ENCODE data around the gene FAM117A. TPM values are rescaled to one million over a fixed set of nuclear protein-coding genes. Genes with fewer than 3 reads are reported as not detected.
A peak's percentile ranks its signal among the peaks of the same experiment; 100 is the strongest.

Gene FAM117A
- total and polyA plus RNA-seq, 2 of the 4 experiments (the other 2 are of a cell fraction): 0.72 to 3.4 TPM

DNA sequence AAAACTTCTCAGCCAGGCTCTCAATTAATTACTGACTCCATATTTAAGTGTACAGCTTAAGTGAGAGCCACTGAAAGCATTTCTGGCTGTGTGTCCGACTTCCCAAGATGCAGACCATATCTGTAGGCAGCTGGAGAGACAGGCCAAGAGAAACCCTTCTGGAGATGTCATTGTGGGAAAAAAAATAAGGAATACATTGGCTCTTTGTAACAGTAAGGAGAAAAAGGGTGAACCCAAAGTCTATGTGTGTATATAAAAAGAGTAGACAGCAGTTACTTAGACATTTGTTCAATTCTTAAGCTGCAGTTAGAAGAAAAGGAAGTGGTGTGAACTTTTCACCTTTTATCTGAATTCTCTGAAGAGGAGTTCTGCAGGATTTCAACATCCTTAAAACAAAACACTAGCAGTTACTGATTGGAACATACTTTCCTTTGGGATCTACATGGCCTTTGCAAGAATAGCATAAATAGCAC, 21.7 kb downstream of the FAM117A start:
- Histone ChIP-seq H3K4me3 (ENCODE audit: insufficient read depth, low read depth, low read length) (no peak overlapping the region), H4K91ac (ENCODE audit: insufficient read depth, low read depth, low read length) (no peak overlapping the region), H3K36me3 (ENCODE audit: control insufficient read depth, insufficient read depth, low read length) (no peaks in the 10 kb centered on the region), H3K79me1 (ENCODE audit: low read depth in 1 of 2, low read length in 2 of 2) (no peaks in the 10 kb centered on the region), H2AK9ac (replicated peaks; ENCODE audit: low read depth, low read length, poor library complexity) (no peak overlapping the region), H3K9me1 (ENCODE audit: insufficient read depth, low read length) (no peaks in the 10 kb centered on the region), H2BK20ac (ENCODE audit: low read depth, low read length) (no peak overlapping the region), H4K8ac (ENCODE audit: low read depth in 2 of 2, low read length in 2 of 2) (no peak overlapping the region), H3K4ac (ENCODE audit: low read depth, low read length) (no peak overlapping the region), H2BK5ac (ENCODE audit: low read depth, low read length, poor library complexity, severe bottlenecking) (no peak overlapping the region), H4K5ac (ENCODE audit: low read depth, low read length) (no peak overlapping the region), H3K9ac (ENCODE audit: low read depth, low read length) (no peak overlapping the region), H2AK5ac (ENCODE audit: low read depth, low read length) (no peak overlapping the region), H2BK15ac (ENCODE audit: low read depth, low read length) (no peak overlapping the region), H3K27ac (ENCODE audit: insufficient read depth, low read length) (no peak overlapping the region), H3K56ac (ENCODE audit: extremely low read depth, insufficient read depth, low read length) (no peak overlapping the region), H3K14ac (replicated peaks; ENCODE audit: low read depth, low read length) (no peak overlapping the region), H3K9me3 (ENCODE audit: control insufficient read depth, insufficient read depth, low read length) (no peaks in the 10 kb centered on the region), H3K4me2 (ENCODE audit: low read depth, low read length) (peak overlapping the region; percentile 57), H4K20me1 (ENCODE audit: insufficient read depth, low read length) (no peaks in the 10 kb centered on the region), H2BK120ac (ENCODE audit: low read depth, low read length) (no peak overlapping the region), H3K18ac (ENCODE audit: low read depth, low read length) (no peak overlapping the region), H2AFZ (replicated peaks; ENCODE audit: low read length, poor library complexity) (no peak overlapping the region), H3K4me1 (ENCODE audit: control insufficient read depth, insufficient read depth, low read length) (peaks cover 4% of the 10 kb centered on the region), H3K23ac (ENCODE audit: low read depth, low read length) (no peak overlapping the region), H3K27me3 (ENCODE audit: control insufficient read depth, insufficient read depth, low read length) (peaks cover 10% of the 10 kb centered on the region)
- dilution Hi-C loops (cut with HindIII; ENCODE audit: low sequenced_read_pairs, unreplicated experiment): no loop called here
- DNase-seq: peak; percentile 34
- peak; percentile 40 for ATAC-seq (ENCODE audit: low read depth)
- CTCF ChIA-PET: interaction anchor here (0.8 kb wide), 1 partner anchor 175 kb away, joined by 3 read pairs; no protein-coding TSS in a partner anchor
- POLR2A ChIA-PET (ENCODE audit: unreplicated experiment): no interaction called here
- TF ChIP-seq CEBPB (IDR thresholded peaks at IDR 0.05; ENCODE audit: low read depth, low read length) (0 out of 2 replicates have a peak, but pooled peaks have one; percentile 20), RCOR1 (IDR thresholded peaks at IDR 0.05; ENCODE audit: insufficient replicate concordance, low read length) (no peak)
- in situ Hi-C loops (cut with MboI; ENCODE audit: low sequenced_read_pairs): no loop called here
- intact Hi-C loops (cut with micrococcal nuclease): no loop called here
- BruUV-seq (replicated peaks): no TSS peak
- WGBS, 2 experiments (ENCODE audit: extremely low coverage in 2 of 2, insufficient read length in 1 of 2): no CpG with 5 or more reads among the region's 1 CpG
